Naive thymus-derived CD4-positive, alpha-beta T cell (primary cell): ENCODE data around the gene FBP2. TPM values are rescaled to one million over a fixed set of nuclear protein-coding genes. Genes with fewer than 3 reads are reported as not detected.

Source experiments
- ATAC-seq: fragments of 150-1000 bp; cut with Tn5 transposase; 2 replicates; pipeline ENCODE4 v1.10.0; 2021; ENCODE audit warnings: mild to moderate bottlenecking, moderate library complexity
- CTCF ChIA-PET: fragments of 350-600 bp; sonication (Branson Sonifier 250); formaldehyde crosslinking; loops from one replicate; lab custom pipeline; 2021; ENCODE audit warnings: antibody characterized with exemption; lab: Charles Lee
- POLR2A ChIA-PET: fragments of 350-600 bp; sonication (Branson Sonifier 250); formaldehyde crosslinking; loops from one replicate; lab custom pipeline; 2021; ENCODE audit warnings: antibody characterized with exemption, inconsistent platforms; lab: Charles Lee
- DNase-seq, 9 donors: peaks; one replicate each; pipeline versions ENCODE4 v3.0.0 to v3.0.0-alpha.2; 2020 to 2022; ENCODE audit warnings: mixed read lengths in 1 of 9
- H3K27ac ChIP-seq: one replicate; pipeline ENCODE4 v1.7.0; 2013; ENCODE audit warnings: mild to moderate bottlenecking, low read depth, low read length, moderate library complexity
- H3K27me3 ChIP-seq, 2 donors: one replicate each; pipeline ENCODE4 v1.7.0; 2013; ENCODE audit warnings: low read length in 2 of 2, mild to moderate bottlenecking in 2 of 2, moderate library complexity in 2 of 2; ENCODE audit not compliant: control insufficient read depth in 2 of 2, insufficient read depth in 2 of 2
- H3K36me3 ChIP-seq, 3 experiments: 1 replicate in 2 of 3; 2 replicates in 1 of 3; pipeline ENCODE4 v1.7.0; 2013; ENCODE audit warnings: low read length in 3 of 3, mild to moderate bottlenecking in 3 of 3, moderate library complexity in 1 of 3; ENCODE audit not compliant: insufficient read depth in 3 of 3, control insufficient read depth in 2 of 3
- H3K4me1 ChIP-seq, 2 donors: one replicate each; pipeline ENCODE4 v1.7.0; 2013; ENCODE audit warnings: low read length in 2 of 2, mild to moderate bottlenecking in 2 of 2, moderate library complexity in 1 of 2; ENCODE audit not compliant: control insufficient read depth in 2 of 2, insufficient read depth in 2 of 2
- H3K4me3 ChIP-seq: 2 replicates; pipeline ENCODE4 v1.7.0; 2013; ENCODE audit warnings: mild to moderate bottlenecking, low read length
- H3K9me3 ChIP-seq, 3 experiments: 1 replicate in 2 of 3; 2 replicates in 1 of 3; pipeline ENCODE4 v1.7.0; 2013; ENCODE audit warnings: low read length in 3 of 3; ENCODE audit not compliant: control insufficient read depth in 2 of 3
- H3K27ac Mint-ChIP-seq, 9 donors: one replicate each; pipeline ENCODE4 v1.8.0; 2020 to 2022; ENCODE audit warnings: mixed read lengths in 9 of 9, mild to moderate bottlenecking in 8 of 9, moderate library complexity in 5 of 9, inconsistent platforms in 2 of 9
- H3K27me3 Mint-ChIP-seq, 5 donors: one replicate each; pipeline ENCODE4 v1.8.0; 2021 to 2022; ENCODE audit warnings: mixed read lengths in 5 of 5, mild to moderate bottlenecking in 1 of 5
- H3K36me3 Mint-ChIP-seq, 5 donors: one replicate each; pipeline ENCODE4 v1.8.0; 2020 to 2022; ENCODE audit warnings: mixed read lengths in 5 of 5, mild to moderate bottlenecking in 3 of 5, inconsistent platforms in 1 of 5
- H3K4me1 Mint-ChIP-seq, 7 donors: one replicate each; pipeline ENCODE4 v1.8.0; 2020 to 2022; ENCODE audit warnings: mixed read lengths in 7 of 7, mild to moderate bottlenecking in 3 of 7, inconsistent platforms in 1 of 7
- H3K4me3 Mint-ChIP-seq, 10 donors: one replicate each; pipeline ENCODE4 v1.8.0; 2020 to 2022; ENCODE audit warnings: mild to moderate bottlenecking in 10 of 10, mixed read lengths in 10 of 10, moderate library complexity in 6 of 10, inconsistent platforms in 2 of 10
- H3K9me3 Mint-ChIP-seq, 11 donors: one replicate each; pipeline ENCODE4 v1.8.0; 2020 to 2022; ENCODE audit warnings: mixed read lengths in 11 of 11, mild to moderate bottlenecking in 4 of 11, inconsistent platforms in 1 of 11, moderate library complexity in 1 of 11
- intact Hi-C, 2 donors: fragments of 100-400 bp; cut with micrococcal nuclease; formaldehyde crosslinking; loops; one replicate each; pipeline ENCODE4 v1.15.1; 2023
- polyA plus RNA-seq, 2 donors: library from polyadenylated mRNA; unstranded; fragments of 300-500 nt; fragmentation: Illumina TruSeq; gene quantifications; one replicate each; pipeline ENCODE4 v1.2.3, GENCODE V29; 2021
- total RNA-seq, 6 experiments: library from RNA in 5 of 6; stranded (reverse) in 5 of 6; gene quantifications; 1 replicate in 5 of 6; 2 replicates in 1 of 6; pipeline ENCODE4 v1.2.3 and lab custom pipeline; 2021 to 2026

The FBP2 gene
- total and polyA plus RNA-seq, 7 experiments from 2014 or later, result not detected

DNA sequence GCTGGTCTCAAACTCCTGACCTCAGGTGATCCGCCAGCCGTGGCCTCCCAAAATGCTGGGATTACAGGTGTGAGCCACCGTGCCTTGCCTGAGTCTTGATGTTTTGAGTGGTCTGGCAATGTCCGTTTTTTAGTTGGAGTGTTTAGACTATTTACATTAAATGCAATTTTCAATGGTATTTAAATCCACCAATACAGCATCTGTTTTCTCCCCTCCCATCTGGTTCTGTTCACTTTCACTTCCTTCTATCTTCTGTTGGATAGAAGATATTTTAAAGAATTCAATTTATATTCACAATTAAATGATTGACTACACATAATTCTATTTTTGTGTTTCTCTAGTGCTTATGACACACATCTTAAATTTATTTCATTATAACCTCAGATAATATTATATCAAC lies 64.7 kb downstream of the FBP2 start:
- Mint-ChIP-seq H3K27ac (no peak overlapping the region), H3K9me3 (peaks cover 0 to 5% (median 0%) of the 10 kb centered on the region in 11 donors), H3K27me3 (peaks cover 6 to 25% (median 18%) of the 10 kb centered on the region in 5 donors), H3K4me3 (no peak overlapping the region), H3K4me1 (no peaks in the 10 kb centered on the region), H3K36me3 (no peaks in the 10 kb centered on the region)
- ChIA-PET CTCF (no interaction called here), POLR2A (no interaction called here)
- Histone ChIP-seq H3K4me1 (no peaks in the 10 kb centered on the region), H3K27ac (no peak overlapping the region), H3K9me3 (no peaks in the 10 kb centered on the region), H3K27me3 (no peaks in the 10 kb centered on the region), H3K36me3 (no peaks in the 10 kb centered on the region), H3K4me3 (no peak overlapping the region)
- intact Hi-C loops, result no loop called here
- ATAC-seq (no peak), DNase-seq (no peak)

DNA sequence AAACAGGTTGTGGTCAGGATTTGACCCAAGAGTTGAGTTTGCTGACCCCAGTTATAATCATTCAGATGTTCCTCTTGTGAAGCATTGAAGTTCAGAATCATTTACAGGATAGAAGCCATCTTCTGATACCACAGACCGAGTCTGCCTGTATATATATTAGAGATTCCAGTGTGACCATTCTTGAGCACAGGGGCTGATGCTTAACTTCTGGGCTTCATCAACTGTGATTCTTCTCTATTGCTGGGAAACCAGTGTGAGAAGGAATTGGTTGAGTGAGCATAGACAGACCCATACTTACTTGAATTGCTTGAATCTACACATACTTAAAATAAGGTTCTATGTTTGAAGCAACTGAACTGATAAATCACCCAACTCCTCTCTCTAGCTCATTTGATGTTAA lies 66.7 kb downstream of the FBP2 start:
- no peaks in the 10 kb centered on the region for H3K27me3 ChIP-seq
- peaks cover 0 to 5% (median 0%) of the 10 kb centered on the region in 11 donors for H3K9me3 Mint-ChIP-seq
- no peak for DNase-seq
- H3K27me3 Mint-ChIP-seq, result peaks cover 5 to 25% (median 20%) of the 10 kb centered on the region in 5 donors
- H3K27ac Mint-ChIP-seq, result no peak overlapping the region
- POLR2A ChIA-PET, result no interaction called here
- ATAC-seq, result no peak
- CTCF ChIA-PET, result no interaction called here
- no peak overlapping the region for H3K4me3 Mint-ChIP-seq
- no peaks in the 10 kb centered on the region for H3K9me3 ChIP-seq
- H3K36me3 ChIP-seq, result no peaks in the 10 kb centered on the region
- intact Hi-C loops, result no loop called here
- no peaks in the 10 kb centered on the region for H3K4me1 ChIP-seq
- H3K4me3 ChIP-seq, result no peak overlapping the region
- H3K4me1 Mint-ChIP-seq, result no peaks in the 10 kb centered on the region
- no peaks in the 10 kb centered on the region for H3K36me3 Mint-ChIP-seq
- no peak overlapping the region for H3K27ac ChIP-seq

DNA sequence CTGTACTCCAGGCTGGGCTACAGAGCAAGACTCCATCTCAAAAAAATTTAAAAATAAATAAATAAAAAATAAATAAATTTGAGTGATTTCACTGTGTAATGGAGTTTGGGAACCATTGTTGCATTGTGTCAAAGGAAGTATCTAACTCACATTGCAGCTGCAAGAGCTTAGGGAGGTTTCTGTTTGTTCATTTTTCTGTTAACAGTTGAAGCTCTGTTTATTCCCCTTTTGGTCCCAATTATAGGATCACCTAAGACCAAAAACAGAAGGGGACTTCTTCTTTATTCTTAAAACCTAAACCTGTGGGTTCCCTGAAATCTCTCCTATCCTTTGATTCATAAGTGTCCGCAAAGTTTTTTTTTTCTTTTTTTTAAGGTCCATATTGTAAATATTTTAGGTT lies 67.4 kb downstream of the FBP2 start:
- no peak overlapping the region for H3K27ac ChIP-seq
- H3K4me1 ChIP-seq, result no peaks in the 10 kb centered on the region
- Mint-ChIP-seq H3K9me3 (peaks cover 0 to 2% (median 0%) of the 10 kb centered on the region in 11 donors), H3K27ac (no peak overlapping the region), H3K27me3 (peaks cover 0 to 25% (median 17%) of the 10 kb centered on the region in 5 donors), H3K4me1 (no peaks in the 10 kb centered on the region), H3K36me3 (no peaks in the 10 kb centered on the region), H3K4me3 (no peak overlapping the region)
- CTCF ChIA-PET, result no interaction called here
- ATAC-seq (no peak), DNase-seq (no peak)
- POLR2A ChIA-PET, result no interaction called here
- H3K36me3 ChIP-seq, result no peaks in the 10 kb centered on the region
- no peaks in the 10 kb centered on the region for H3K27me3 ChIP-seq
- H3K9me3 ChIP-seq, result no peaks in the 10 kb centered on the region
- intact Hi-C loops, result no loop called here
- H3K4me3 ChIP-seq, result no peak overlapping the region

DNA sequence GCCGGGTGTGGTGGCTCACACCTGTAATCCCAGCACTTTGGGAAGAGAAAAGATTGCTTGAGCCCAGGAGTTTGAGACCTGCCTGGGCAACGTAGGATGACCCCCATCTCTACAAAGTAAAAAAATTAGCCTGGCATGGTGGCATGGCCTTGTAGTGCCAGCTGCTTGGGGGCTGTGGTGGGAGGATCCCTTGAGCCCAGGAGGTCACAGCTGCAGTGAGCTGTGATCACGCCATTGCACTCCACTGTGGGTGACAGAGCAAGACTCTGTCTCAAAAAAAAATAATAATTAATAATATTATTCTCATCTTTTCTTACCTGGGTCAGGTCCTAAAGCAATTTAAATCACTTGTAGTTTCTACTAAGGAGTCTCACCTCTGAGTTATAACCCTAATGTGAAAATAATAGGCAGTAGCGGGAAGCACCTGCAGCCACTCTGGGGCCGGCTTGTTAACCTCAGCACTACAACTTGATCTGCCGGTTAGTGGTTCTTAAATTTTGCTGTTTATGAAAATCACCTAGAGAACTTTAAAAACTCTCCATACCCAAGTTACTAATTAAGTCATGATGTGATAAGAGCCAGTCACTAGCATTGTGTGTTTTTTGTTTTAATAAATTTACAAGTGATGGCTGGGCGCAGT lies 68.1 kb downstream of the FBP2 start:
- Histone ChIP-seq H3K9me3 (no peaks in the 10 kb centered on the region), H3K4me3 (no peak overlapping the region), H3K27me3 (no peaks in the 10 kb centered on the region), H3K27ac (no peak overlapping the region), H3K36me3 (no peaks in the 10 kb centered on the region), H3K4me1 (no peaks in the 10 kb centered on the region)
- Mint-ChIP-seq H3K27ac (no peak overlapping the region), H3K36me3 (no peaks in the 10 kb centered on the region), H3K4me3 (no peak overlapping the region), H3K4me1 (no peaks in the 10 kb centered on the region), H3K27me3 (peaks cover 0 to 23% (median 15%) of the 10 kb centered on the region in 5 donors), H3K9me3 (peaks cover 0 to 2% (median 0%) of the 10 kb centered on the region in 11 donors)
- ATAC-seq (no peak), DNase-seq (no peak)
- ChIA-PET CTCF (no interaction called here), POLR2A (no interaction called here)
- intact Hi-C loops, result no loop called here

DNA sequence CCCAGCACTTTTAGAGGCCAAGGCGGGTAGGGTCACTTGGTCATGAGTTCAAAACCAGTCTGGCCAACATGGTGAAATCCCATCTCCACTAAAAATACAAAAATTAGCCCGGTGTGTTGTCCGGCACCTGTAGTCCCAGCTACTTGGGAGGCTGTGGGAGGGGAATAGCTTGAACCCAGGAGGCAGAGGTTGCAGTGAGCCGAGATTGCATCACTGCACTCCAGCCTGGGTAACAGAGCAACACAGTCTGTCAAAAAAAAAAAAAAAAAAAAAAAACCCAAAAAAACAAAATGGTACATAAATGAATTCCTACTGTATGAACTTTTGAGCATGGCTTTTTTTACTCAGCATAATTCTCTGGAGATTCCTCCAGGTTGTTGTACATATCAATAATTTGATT lies 76.4 kb downstream of the FBP2 start:
- H3K27me3 ChIP-seq, result no peaks in the 10 kb centered on the region
- H3K27me3 Mint-ChIP-seq, result peaks cover 0 to 13% (median 9%) of the 10 kb centered on the region in 5 donors
- intact Hi-C loops, result no loop called here
- no peaks in the 10 kb centered on the region for H3K4me1 ChIP-seq
- H3K27ac Mint-ChIP-seq, result no peak overlapping the region
- no peak for DNase-seq
- no peak overlapping the region for H3K4me3 ChIP-seq
- H3K36me3 ChIP-seq, result no peaks in the 10 kb centered on the region
- POLR2A ChIA-PET, result no interaction called here
- H3K27ac ChIP-seq, result no peak overlapping the region
- no peaks in the 10 kb centered on the region for H3K36me3 Mint-ChIP-seq
- no peaks in the 10 kb centered on the region for H3K9me3 ChIP-seq
- CTCF ChIA-PET, result no interaction called here
- no peaks in the 10 kb centered on the region for H3K4me1 Mint-ChIP-seq
- no peak for ATAC-seq
- H3K4me3 Mint-ChIP-seq, result no peak overlapping the region
- H3K9me3 Mint-ChIP-seq, result peaks cover 0 to 6% (median 0%) of the 10 kb centered on the region in 11 donors

DNA sequence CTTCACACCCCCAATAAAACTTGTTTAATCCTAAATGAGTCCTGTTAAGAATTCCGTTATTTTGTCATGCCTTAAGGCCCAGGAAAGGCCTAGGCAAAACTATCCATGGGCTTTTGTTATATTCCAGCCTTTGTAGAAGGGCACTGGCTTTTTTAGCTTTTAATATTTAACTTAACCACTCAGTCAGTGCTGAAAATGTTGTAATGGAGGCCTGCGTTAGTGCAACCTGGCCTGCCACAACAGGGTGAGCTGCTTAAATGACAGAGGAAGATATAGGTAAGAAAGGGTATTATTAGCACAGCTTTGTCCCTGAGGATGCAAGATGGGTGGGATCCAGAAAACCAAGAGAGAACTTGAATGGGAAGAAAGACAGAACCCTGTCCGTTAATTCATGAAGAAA lies 78.9 kb downstream of the FBP2 start:
- no peaks in the 10 kb centered on the region for H3K36me3 Mint-ChIP-seq
- CTCF ChIA-PET, result no interaction called here
- no peaks in the 10 kb centered on the region for H3K27me3 ChIP-seq
- H3K36me3 ChIP-seq, result no peaks in the 10 kb centered on the region
- H3K9me3 ChIP-seq, result no peaks in the 10 kb centered on the region
- H3K4me3 Mint-ChIP-seq, result no peak overlapping the region
- peaks cover 3 to 12% (median 8%) of the 10 kb centered on the region in 5 donors for H3K27me3 Mint-ChIP-seq
- POLR2A ChIA-PET, result no interaction called here
- DNase-seq (no peak), ATAC-seq (no peak)
- no peak overlapping the region for H3K27ac Mint-ChIP-seq
- H3K27ac ChIP-seq, result no peak overlapping the region
- H3K4me1 ChIP-seq, result no peaks in the 10 kb centered on the region
- H3K4me1 Mint-ChIP-seq, result no peaks in the 10 kb centered on the region
- intact Hi-C loops, result no loop called here
- no peak overlapping the region for H3K4me3 ChIP-seq
- peaks cover 0 to 3% (median 0%) of the 10 kb centered on the region in 11 donors for H3K9me3 Mint-ChIP-seq

DNA sequence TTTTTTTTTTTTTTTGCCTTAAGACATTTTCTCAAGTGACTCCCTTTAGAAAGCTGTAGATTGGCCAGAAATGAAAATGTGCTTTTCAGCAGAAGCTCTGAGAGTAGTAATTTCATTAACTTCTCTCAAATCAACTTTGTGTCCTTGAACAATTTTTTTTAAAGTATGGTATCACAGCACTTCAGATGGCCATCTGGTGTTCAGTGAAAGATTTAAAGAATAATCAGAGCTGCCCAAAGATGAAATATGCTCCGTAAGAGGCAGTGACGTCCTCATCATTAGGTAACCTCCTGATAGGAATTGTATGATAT lies 81.7 kb downstream of the FBP2 start:
- DNase-seq, result no peak
- CTCF ChIA-PET, result no interaction called here

More for the DNA sequence above, 81.7 kb downstream of the FBP2 start:
- Histone ChIP-seq H3K27ac (no peak overlapping the region), H3K4me3 (no peak overlapping the region), H3K9me3 (no peaks in the 10 kb centered on the region), H3K36me3 (no peaks in the 10 kb centered on the region), H3K27me3 (no peaks in the 10 kb centered on the region), H3K4me1 (no peaks in the 10 kb centered on the region)
- no peak for ATAC-seq
- H3K4me3 Mint-ChIP-seq, result no peak overlapping the region
- no peak overlapping the region for H3K27ac Mint-ChIP-seq
- H3K36me3 Mint-ChIP-seq, result no peaks in the 10 kb centered on the region
- H3K9me3 Mint-ChIP-seq, result peaks cover 0 to 2% (median 0%) of the 10 kb centered on the region in 11 donors
- POLR2A ChIA-PET, result no interaction called here
- H3K27me3 Mint-ChIP-seq, result peaks cover 0 to 17% (median 5%) of the 10 kb centered on the region in 5 donors
- intact Hi-C loops, result no loop called here
- H3K4me1 Mint-ChIP-seq, result no peaks in the 10 kb centered on the region
